C4-2B (cell line): Measurements from ENCODE around the gene HDAC1.
A peak's percentile ranks its signal among the peaks of the same experiment; 100 is the strongest.

Experiments used
- H3K27ac ChIP-seq: fragments of 450-650 bp; 2 replicates; pipeline ENCODE4 v1.5.1; 2017
- CTCF ChIP-seq: fragments of 450-650 bp; conservative IDR thresholded peaks from 2 replicates; pipeline ENCODE4 v1.5.1; 2017; ENCODE audit warnings: mild to moderate bottlenecking
- ZFX ChIP-seq: fragments of 450-650 bp; IDR thresholded peaks from 2 replicates; pipeline ENCODE4 v1.6.1; 2017

The HDAC1 gene

GRCh38 chr1:32332290-32333079, 40.6 kb downstream of the HDAC1 start:
- TF ChIP-seq CTCF (no peak), ZFX (no peak)
- peak overlapping the region; percentile 50 for H3K27ac ChIP-seq

DNA sequence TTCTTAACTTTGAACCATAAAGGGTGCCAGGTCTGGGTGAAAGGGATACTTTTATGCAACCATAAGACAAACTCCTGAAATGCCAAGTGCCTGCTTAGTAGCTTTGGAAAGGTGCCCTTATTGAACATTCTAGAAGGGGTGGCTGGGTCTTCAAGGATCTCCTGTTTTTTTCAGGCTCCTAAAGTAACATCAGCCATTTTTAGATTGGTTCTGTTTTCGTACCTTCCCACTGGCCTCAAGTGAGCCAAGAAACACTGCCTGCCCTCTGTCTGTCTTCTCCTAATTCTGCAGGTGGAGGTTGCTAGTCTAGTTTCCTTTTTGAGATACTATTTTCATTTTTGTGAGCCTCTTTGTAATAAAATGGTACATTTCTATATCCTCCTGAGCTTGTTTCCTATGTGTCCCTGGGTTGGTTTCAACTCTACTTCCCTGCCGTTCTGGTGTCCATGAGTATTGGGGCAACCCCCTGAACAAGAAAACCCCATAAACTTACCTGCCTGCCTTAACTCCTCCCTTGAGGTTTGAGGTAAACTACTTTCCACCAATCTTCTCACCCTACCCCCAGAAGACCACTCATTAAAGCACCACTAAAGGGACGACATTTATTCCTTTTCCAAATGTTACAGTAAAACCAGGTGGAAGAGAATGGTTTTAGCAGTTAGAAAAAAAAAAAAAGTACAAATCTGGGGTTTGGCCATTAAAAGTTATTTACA, 41.5 kb downstream of the HDAC1 start:
- peak overlapping the region; percentile 50; the same call in 1 of the 2 replicates for H3K27ac ChIP-seq
- TF ChIP-seq CTCF (no peak), ZFX (no peak)

DNA sequence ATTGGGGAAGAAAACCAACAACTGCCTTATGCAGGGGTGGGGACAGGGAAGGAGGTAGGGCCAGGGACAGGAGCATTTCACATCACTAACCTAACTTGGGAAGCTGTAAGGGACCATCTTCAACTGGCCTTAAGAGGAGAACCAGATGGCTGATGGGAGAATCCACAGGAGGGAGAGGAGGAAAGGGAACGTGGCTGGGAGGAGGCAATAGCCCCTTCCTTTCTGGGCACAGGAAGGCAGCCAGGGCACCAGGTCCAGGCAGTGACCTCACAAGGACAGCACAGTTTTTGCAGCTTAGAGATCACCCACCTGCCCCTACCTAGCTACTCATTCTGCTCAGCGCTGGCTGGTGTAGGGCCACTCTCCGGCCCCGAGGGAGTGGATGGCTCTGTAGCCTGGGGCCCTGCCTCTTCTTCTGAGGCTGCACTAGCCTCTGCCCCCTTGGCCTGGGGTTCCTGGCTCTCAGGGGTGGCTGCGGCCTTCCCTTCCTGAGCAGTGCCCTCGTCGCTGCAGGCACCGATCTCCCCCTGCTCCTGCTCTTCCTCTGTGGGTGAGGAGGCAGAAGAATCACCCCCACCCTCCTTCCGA, 42.5 kb downstream of the HDAC1 start:
- TF ChIP-seq CTCF (no peak), ZFX (no peak)
- peak overlapping the region; percentile 81 for H3K27ac ChIP-seq

DNA sequence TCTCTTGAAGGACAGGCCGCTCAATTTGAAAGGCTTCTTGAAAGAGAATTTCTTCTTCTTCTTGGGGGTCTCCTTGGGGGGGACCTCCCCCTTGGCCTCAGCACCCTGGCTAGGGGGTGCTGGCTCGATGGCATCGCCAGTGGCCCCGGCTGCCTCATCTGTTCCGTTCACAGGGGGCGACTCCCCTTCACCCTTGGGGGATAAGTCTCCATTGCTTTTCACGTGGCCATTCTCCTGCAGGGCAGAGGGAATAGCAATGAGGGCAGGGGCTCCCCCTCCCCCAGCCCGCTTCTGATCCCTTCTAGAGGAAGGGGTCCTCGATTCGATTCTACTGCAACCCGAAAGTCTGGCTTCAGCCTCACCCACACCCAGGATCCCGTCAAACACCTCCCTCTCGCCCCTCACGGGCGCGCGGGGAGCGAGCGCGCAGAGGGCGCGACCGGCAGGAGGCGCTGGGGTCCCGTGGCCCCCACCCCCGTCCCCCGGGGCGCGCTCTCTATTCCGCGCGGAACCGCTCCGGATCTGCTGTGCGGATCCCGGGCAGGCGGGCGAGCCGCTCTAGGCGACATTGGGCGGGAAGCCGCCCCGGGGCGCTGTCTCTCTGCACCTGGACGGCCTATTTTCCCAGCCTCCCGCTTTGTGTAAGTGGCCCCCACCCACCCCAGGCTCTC, 43.1 kb downstream of the HDAC1 start:
- peak overlapping the region; percentile 81 for H3K27ac ChIP-seq
- TF ChIP-seq ZFX (no peak), CTCF (peak; percentile 84)

DNA sequence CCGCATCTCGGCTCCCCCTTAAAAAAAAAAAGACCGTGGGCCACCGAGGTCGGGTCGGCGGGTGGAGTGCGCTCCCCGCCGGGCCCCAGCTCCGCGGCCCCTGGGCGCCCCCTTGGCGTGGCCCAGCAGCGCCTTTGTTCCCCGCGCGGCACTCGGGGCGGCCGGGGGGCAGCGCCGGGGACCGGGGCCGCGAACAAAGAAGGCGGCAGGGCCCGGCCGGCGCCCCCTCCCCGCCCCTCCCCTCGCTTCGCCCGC, 43.6 kb downstream of the HDAC1 start:
- peak overlapping the region; percentile 81 for H3K27ac ChIP-seq
- TF ChIP-seq ZFX (no peak), CTCF (no peak)

GRCh38 chr1:32335790-32336590, 44.1 kb downstream of the HDAC1 start, which contains the start of gene MARCKSL1:
Gene MARCKSL1 (minus strand): TSS chr1:32336233. CDS start chr1:32336033, 200 bp downstream.
- no peak for TF ChIP-seq CTCF
- TF ChIP-seq ZFX = peak; percentile 46; the same call in 1 of the 2 replicates
- H3K27ac ChIP-seq = peak within 1 kb of the TSS; percentile 81
